Measurements from ENCODE around the gene HKDC1.

Gene HKDC1

DNA sequence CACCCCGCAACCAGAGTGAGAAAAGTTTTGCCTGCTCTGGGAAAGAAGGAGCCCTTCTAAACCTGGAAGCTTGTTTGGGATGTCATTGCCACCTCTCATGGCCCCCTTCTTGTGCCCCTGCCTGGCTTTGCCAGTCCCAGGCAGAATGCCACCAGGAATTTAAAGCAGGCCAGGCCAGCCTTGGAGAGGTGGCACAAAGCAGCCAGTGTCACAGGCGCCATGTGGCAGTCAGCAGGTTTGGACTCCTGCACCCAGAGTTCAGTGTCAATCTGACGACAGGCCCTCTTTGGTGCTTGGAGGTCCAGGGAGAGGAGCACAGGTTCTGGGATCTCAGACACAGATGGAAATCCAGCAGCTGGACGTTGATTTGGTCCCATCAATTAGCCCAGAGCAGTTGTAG, 70.9 kb downstream of the HKDC1 start:
- no peak for TF ChIP-seq POLR2AphosphoS5 (IDR thresholded peaks at IDR 0.05; ENCODE audit: low read depth, low read length)
- TF ChIP-seq, protein P1, sequence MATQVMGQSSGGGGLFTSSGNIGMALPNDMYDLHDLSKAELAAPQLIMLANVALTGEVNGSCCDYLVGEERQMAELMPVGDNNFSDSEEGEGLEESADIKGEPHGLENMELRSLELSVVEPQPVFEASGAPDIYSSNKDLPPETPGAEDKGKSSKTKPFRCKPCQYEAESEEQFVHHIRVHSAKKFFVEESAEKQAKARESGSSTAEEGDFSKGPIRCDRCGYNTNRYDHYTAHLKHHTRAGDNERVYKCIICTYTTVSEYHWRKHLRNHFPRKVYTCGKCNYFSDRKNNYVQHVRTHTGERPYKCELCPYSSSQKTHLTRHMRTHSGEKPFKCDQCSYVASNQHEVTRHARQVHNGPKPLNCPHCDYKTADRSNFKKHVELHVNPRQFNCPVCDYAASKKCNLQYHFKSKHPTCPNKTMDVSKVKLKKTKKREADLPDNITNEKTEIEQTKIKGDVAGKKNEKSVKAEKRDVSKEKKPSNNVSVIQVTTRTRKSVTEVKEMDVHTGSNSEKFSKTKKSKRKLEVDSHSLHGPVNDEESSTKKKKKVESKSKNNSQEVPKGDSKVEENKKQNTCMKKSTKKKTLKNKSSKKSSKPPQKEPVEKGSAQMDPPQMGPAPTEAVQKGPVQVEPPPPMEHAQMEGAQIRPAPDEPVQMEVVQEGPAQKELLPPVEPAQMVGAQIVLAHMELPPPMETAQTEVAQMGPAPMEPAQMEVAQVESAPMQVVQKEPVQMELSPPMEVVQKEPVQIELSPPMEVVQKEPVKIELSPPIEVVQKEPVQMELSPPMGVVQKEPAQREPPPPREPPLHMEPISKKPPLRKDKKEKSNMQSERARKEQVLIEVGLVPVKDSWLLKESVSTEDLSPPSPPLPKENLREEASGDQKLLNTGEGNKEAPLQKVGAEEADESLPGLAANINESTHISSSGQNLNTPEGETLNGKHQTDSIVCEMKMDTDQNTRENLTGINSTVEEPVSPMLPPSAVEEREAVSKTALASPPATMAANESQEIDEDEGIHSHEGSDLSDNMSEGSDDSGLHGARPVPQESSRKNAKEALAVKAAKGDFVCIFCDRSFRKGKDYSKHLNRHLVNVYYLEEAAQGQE (IDR thresholded peaks at IDR 0.05; ENCODE audit: insufficient read depth in 1 of 2, low read depth in 2 of 2, low read length in 2 of 2) = no peak
- no peak for TF ChIP-seq FOXP2 (optimal IDR thresholded peaks at IDR 0.05; ENCODE audit: borderline replicate concordance, extremely low read depth, extremely low read length, insufficient read depth)
- TF ChIP-seq TAF1 (IDR thresholded peaks at IDR 0.05; ENCODE audit: borderline replicate concordance, insufficient read depth, low read length) = no peak
- no peak for TF ChIP-seq SIN3A (IDR thresholded peaks at IDR 0.05; ENCODE audit: borderline replicate concordance, insufficient read depth, low read length)

DNA sequence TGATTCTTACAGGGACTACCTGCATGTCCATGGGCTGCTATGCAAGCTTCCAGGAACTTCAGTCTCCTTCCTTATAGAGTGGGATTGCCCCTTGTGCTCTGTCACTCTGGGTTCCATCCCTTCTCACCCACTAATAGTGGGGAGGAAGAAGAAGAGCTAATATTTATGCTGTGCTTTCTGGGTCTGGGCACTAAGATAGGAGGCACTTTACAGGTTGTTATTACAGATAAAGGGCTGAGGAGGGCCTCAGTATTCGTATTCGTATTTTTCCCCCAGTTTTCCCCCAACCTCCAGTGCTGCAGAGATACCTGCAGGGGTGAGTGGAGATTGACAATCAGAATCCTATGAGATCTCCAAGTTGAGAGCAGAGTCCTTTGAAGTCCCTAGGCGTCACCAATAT, 72.3 kb downstream of the HKDC1 start:
- TF ChIP-seq, protein P1 (IDR thresholded peaks at IDR 0.05; ENCODE audit: insufficient read depth in 1 of 2, low read depth in 2 of 2, low read length in 2 of 2) = no peak
- no peak for TF ChIP-seq TAF1 (IDR thresholded peaks at IDR 0.05; ENCODE audit: borderline replicate concordance, insufficient read depth, low read length)
- TF ChIP-seq POLR2AphosphoS5 (IDR thresholded peaks at IDR 0.05; ENCODE audit: low read depth, low read length) = no peak
- TF ChIP-seq SIN3A (IDR thresholded peaks at IDR 0.05; ENCODE audit: borderline replicate concordance, insufficient read depth, low read length) = no peak
- TF ChIP-seq FOXP2 (optimal IDR thresholded peaks at IDR 0.05; ENCODE audit: borderline replicate concordance, extremely low read depth, extremely low read length, insufficient read depth) = no peak

DNA sequence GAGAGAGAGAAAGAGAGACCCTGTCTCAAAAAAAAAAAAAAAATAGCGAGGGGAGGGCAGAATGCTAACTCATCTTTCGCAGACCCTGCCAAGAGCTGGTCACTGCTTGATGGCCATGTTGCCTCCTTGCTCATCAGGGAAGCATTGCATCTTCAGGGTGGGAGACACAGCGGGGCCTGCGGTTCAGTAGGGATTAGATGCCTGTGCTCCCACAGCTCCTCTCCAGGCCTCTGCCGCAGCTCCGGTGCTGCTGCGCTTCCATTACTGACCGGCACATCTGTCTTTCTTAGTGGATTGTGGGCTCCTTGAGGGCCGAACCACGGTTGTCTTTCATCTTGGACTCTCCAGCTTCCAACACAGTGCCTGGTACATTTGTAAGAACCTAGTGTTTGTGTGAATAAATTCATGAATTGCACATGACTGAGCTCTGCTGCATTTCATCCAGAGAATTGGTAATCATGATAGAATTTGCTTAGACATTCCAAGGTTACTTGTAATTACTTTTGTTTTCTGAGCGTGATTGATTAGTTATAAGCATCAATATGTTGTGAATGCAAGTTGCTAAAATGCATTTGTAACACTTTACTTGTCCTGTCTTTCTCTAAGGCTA, 75.0 kb downstream of the HKDC1 start:
- TF ChIP-seq POLR2AphosphoS5 (IDR thresholded peaks at IDR 0.05; ENCODE audit: low read depth, low read length) (no peak), TAF1 (IDR thresholded peaks at IDR 0.05; ENCODE audit: borderline replicate concordance, insufficient read depth, low read length) (no peak), FOXP2 (optimal IDR thresholded peaks at IDR 0.05; ENCODE audit: borderline replicate concordance, extremely low read depth, extremely low read length, insufficient read depth) (no peak), SIN3A (IDR thresholded peaks at IDR 0.05; ENCODE audit: borderline replicate concordance, insufficient read depth, low read length) (no peak)
- TF ChIP-seq, protein P1 (IDR thresholded peaks at IDR 0.05; ENCODE audit: insufficient read depth in 1 of 2, low read depth in 2 of 2, low read length in 2 of 2) = no peak

DNA sequence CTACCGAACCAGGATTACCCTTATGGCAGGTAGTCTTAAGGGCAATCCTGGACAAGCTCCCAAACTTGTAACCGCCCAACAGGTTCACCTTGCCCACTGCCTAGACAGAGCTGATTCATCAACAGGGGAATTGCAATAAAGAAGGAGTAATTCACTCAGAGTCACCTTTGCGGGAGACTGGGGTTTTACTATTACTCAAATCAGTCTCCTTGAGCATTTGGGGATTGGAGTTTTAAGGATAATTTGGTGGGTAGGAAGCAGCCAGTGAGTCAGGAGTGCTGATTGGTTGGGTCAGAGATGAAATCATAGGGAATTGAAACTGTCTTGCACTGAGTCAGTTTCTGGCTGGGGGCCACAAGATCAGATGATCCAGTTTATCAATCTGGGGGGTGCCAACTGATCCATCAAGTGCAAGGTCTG, 83.5 kb downstream of the HKDC1 start:
- TF ChIP-seq TAF1 (IDR thresholded peaks at IDR 0.05; ENCODE audit: borderline replicate concordance, insufficient read depth, low read length) = no peak
- TF ChIP-seq FOXP2 (optimal IDR thresholded peaks at IDR 0.05; ENCODE audit: borderline replicate concordance, extremely low read depth, extremely low read length, insufficient read depth) = no peak
- TF ChIP-seq SIN3A (IDR thresholded peaks at IDR 0.05; ENCODE audit: borderline replicate concordance, insufficient read depth, low read length) = no peak
- no peak for TF ChIP-seq POLR2AphosphoS5 (IDR thresholded peaks at IDR 0.05; ENCODE audit: low read depth, low read length)
- TF ChIP-seq, protein P1 (IDR thresholded peaks at IDR 0.05; ENCODE audit: insufficient read depth in 1 of 2, low read depth in 2 of 2, low read length in 2 of 2) = no peak

Measured in PFSK-1 (cell line).